Activated T-cell treated with anti-CD3 and anti-CD28 coated beads, Interleukin-2, amount 50 U/mL, for 4 hours (primary cell): ENCODE results near the gene NDRG4. TPM values are rescaled to one million over a fixed set of nuclear protein-coding genes. Genes with fewer than 3 reads are reported as not detected.

Experiments used
- ATAC-seq, 2 donors: fragments of 200-7000 bp; cut with Tn5 transposase; one replicate each; pipeline ENCODE4 v1.10.0; 2021
- DNase-seq: peaks from one replicate; pipeline ENCODE4 v3.0.0-alpha.2; 2020
- H3K27me3 Mint-ChIP-seq: one replicate; pipeline ENCODE4 v1.8.0; 2021; ENCODE audit warnings: low read depth, mixed read lengths
- H3K36me3 Mint-ChIP-seq: one replicate; pipeline ENCODE4 v1.8.0; 2022; ENCODE audit warnings: mixed read lengths; ENCODE audit not compliant: insufficient read depth
- H3K4me1 Mint-ChIP-seq: one replicate; pipeline ENCODE4 v1.8.0; 2021; ENCODE audit warnings: low read depth, mixed read lengths
- H3K4me3 Mint-ChIP-seq: one replicate; pipeline ENCODE4 v1.8.0; 2021; ENCODE audit warnings: mild to moderate bottlenecking, moderate library complexity, mixed read lengths
- H3K9me3 Mint-ChIP-seq: one replicate; pipeline ENCODE4 v1.8.0; 2021; ENCODE audit warnings: mixed read lengths
- total RNA-seq, 3 donors: library from RNA; stranded (reverse); gene quantifications; one replicate each; pipeline ENCODE4 v1.2.1, GENCODE V29; 2021

The NDRG4 gene
- total RNA-seq, 3 donors from 2014 or later, result 0.54 to 0.91 (median 0.84) TPM

GRCh38 chr16:58518083-58518979 lies 18.4 kb downstream of the NDRG4 start:
- no peaks in the 10 kb centered on the region for H3K27me3 Mint-ChIP-seq

GRCh38 chr16:58518980-58519368 lies 19.0 kb downstream of the NDRG4 start:
- peaks cover 25% of the 10 kb centered on the region for H3K4me1 Mint-ChIP-seq
- H3K4me3 Mint-ChIP-seq, result no peak overlapping the region
- peaks cover 39% of the 10 kb centered on the region for H3K36me3 Mint-ChIP-seq

More at GRCh38 chr16:58518083-58518979, 18.4 kb downstream of the NDRG4 start:
- Mint-ChIP-seq H3K9me3 (no peaks in the 10 kb centered on the region), H3K4me1 (peaks cover 27% of the 10 kb centered on the region), H3K36me3 (peaks cover 38% of the 10 kb centered on the region), H3K4me3 (no peak overlapping the region)
- no peak for DNase-seq
- ATAC-seq, result no peak

GRCh38 chr16:58519707-58520106 lies 19.8 kb downstream of the NDRG4 start:
- peaks cover 42% of the 10 kb centered on the region for H3K36me3 Mint-ChIP-seq
- no peaks in the 10 kb centered on the region for H3K27me3 Mint-ChIP-seq
- no peaks in the 10 kb centered on the region for H3K9me3 Mint-ChIP-seq
- peaks cover 24% of the 10 kb centered on the region for H3K4me1 Mint-ChIP-seq
- DNase-seq (no peak), ATAC-seq (no peak)
- no peak overlapping the region for H3K4me3 Mint-ChIP-seq

More at GRCh38 chr16:58518980-58519368, 19.0 kb downstream of the NDRG4 start:
- Mint-ChIP-seq H3K9me3 (no peaks in the 10 kb centered on the region), H3K27me3 (no peaks in the 10 kb centered on the region)
- DNase-seq, result no peak
- ATAC-seq, result no peak

GRCh38 chr16:58530179-58530578 lies 30.2 kb downstream of the NDRG4 start:
- ATAC-seq (no peak), DNase-seq (no peak)
- H3K36me3 Mint-ChIP-seq, result peaks cover 48% of the 10 kb centered on the region
- H3K27me3 Mint-ChIP-seq, result no peaks in the 10 kb centered on the region
- H3K4me1 Mint-ChIP-seq, result peaks cover 2% of the 10 kb centered on the region
- H3K9me3 Mint-ChIP-seq, result no peaks in the 10 kb centered on the region
- no peak overlapping the region for H3K4me3 Mint-ChIP-seq

GRCh38 chr16:58532414-58532813 lies 32.5 kb downstream of the NDRG4 start:
- ATAC-seq (no peak), DNase-seq (no peak)
- Mint-ChIP-seq H3K4me1 (peaks cover 2% of the 10 kb centered on the region), H3K27me3 (no peaks in the 10 kb centered on the region), H3K4me3 (no peak overlapping the region), H3K9me3 (no peaks in the 10 kb centered on the region), H3K36me3 (peaks cover 50% of the 10 kb centered on the region)

GRCh38 chr16:58533751-58534470 lies 34.0 kb downstream of the NDRG4 start:
- Mint-ChIP-seq H3K27me3 (no peaks in the 10 kb centered on the region), H3K4me1 (peaks cover 2% of the 10 kb centered on the region), H3K4me3 (no peak overlapping the region), H3K36me3 (peaks cover 59% of the 10 kb centered on the region), H3K9me3 (no peaks in the 10 kb centered on the region)
- DNase-seq (no peak), ATAC-seq (no peak)

- H3K27me3 Mint-ChIP-seq, result no peaks in the 10 kb centered on the region
- no peak for DNase-seq
- no peak for ATAC-seq
- peaks cover 67% of the 10 kb centered on the region for H3K36me3 Mint-ChIP-seq
- H3K4me3 Mint-ChIP-seq, result no peak overlapping the region
- no peaks in the 10 kb centered on the region for H3K9me3 Mint-ChIP-seq
- H3K4me1 Mint-ChIP-seq, result peaks cover 2% of the 10 kb centered on the region
Observed at GRCh38 chr16:58535100-58535499, 35.2 kb downstream of the NDRG4 start.

GRCh38 chr16:58536278-58536677 lies 36.3 kb downstream of the NDRG4 start:
- no peak for ATAC-seq

GRCh38 chr16:58537124-58537906 lies 37.4 kb downstream of the NDRG4 start:
- DNase-seq (no peak), ATAC-seq (no peak)
- Mint-ChIP-seq H3K36me3 (peaks cover 61% of the 10 kb centered on the region), H3K4me3 (no peak overlapping the region), H3K27me3 (no peaks in the 10 kb centered on the region), H3K9me3 (no peaks in the 10 kb centered on the region), H3K4me1 (peaks cover 2% of the 10 kb centered on the region)

More at GRCh38 chr16:58536278-58536677, 36.3 kb downstream of the NDRG4 start:
- DNase-seq, result no peak
- Mint-ChIP-seq H3K9me3 (no peaks in the 10 kb centered on the region), H3K36me3 (peaks cover 67% of the 10 kb centered on the region), H3K27me3 (no peaks in the 10 kb centered on the region), H3K4me1 (peaks cover 2% of the 10 kb centered on the region), H3K4me3 (no peak overlapping the region)

GRCh38 chr16:58541711-58542110 lies 41.8 kb downstream of the NDRG4 start:
- Mint-ChIP-seq H3K4me3 (no peak overlapping the region), H3K4me1 (no peaks in the 10 kb centered on the region), H3K27me3 (no peaks in the 10 kb centered on the region), H3K36me3 (peaks cover 52% of the 10 kb centered on the region), H3K9me3 (no peaks in the 10 kb centered on the region)
- DNase-seq, result no peak
- ATAC-seq, result no peak

- no peak for DNase-seq
- ATAC-seq, result no peak
- Mint-ChIP-seq H3K9me3 (no peaks in the 10 kb centered on the region), H3K4me1 (no peaks in the 10 kb centered on the region), H3K36me3 (peaks cover 52% of the 10 kb centered on the region), H3K27me3 (no peaks in the 10 kb centered on the region), H3K4me3 (no peak overlapping the region)
Observed at GRCh38 chr16:58542291-58542690, 42.3 kb downstream of the NDRG4 start.

- Mint-ChIP-seq H3K9me3 (no peaks in the 10 kb centered on the region), H3K4me1 (no peaks in the 10 kb centered on the region), H3K4me3 (no peak overlapping the region), H3K27me3 (no peaks in the 10 kb centered on the region), H3K36me3 (peaks cover 42% of the 10 kb centered on the region)
- DNase-seq, result no peak
- ATAC-seq, result no peak
Observed at GRCh38 chr16:58543685-58544084, 43.7 kb downstream of the NDRG4 start.

- no peaks in the 10 kb centered on the region for H3K4me1 Mint-ChIP-seq
- H3K9me3 Mint-ChIP-seq, result no peaks in the 10 kb centered on the region
- H3K27me3 Mint-ChIP-seq, result no peaks in the 10 kb centered on the region
- peaks cover 47% of the 10 kb centered on the region for H3K36me3 Mint-ChIP-seq
- ATAC-seq (no peak), DNase-seq (no peak)
- no peak overlapping the region for H3K4me3 Mint-ChIP-seq
Observed at GRCh38 chr16:58548378-58548777, 48.4 kb downstream of the NDRG4 start.

- H3K9me3 Mint-ChIP-seq, result no peaks in the 10 kb centered on the region
- H3K27me3 Mint-ChIP-seq, result no peaks in the 10 kb centered on the region
- no peak for DNase-seq
- ATAC-seq, result no peak
- peaks cover 55% of the 10 kb centered on the region for H3K36me3 Mint-ChIP-seq
- no peak overlapping the region for H3K4me3 Mint-ChIP-seq
- H3K4me1 Mint-ChIP-seq, result no peaks in the 10 kb centered on the region
Observed at GRCh38 chr16:58551496-58551895, 51.6 kb downstream of the NDRG4 start.
